Hematopoietic multipotent progenitor cell (in vitro differentiated cells): Measurements from ENCODE around the gene MCAT. TPM values are rescaled to one million over a fixed set of nuclear protein-coding genes. Genes with fewer than 3 reads are reported as not detected.
"Not testable (repeated sequence)": the region's sequence is repeated elsewhere in the genome, so short reads cannot be mapped to it uniquely, and the experiment has no call there.

Source experiments
- DNase-seq, 3 donors: peaks; one replicate each; pipeline ENCODE4 v3.0.0-alpha.2; 2011 to 2015; ENCODE audit warnings: low read depth in 2 of 3, low spot score in 2 of 3
- total RNA-seq: library from RNA; depleted of rRNA; stranded (reverse); fragments of >200 nt; gene quantifications from one replicate; pipeline ENCODE4 v1.2.3, GENCODE V29; 2012

MCAT gene
- total RNA-seq, 1 donor: 25.0 TPM

DNA sequence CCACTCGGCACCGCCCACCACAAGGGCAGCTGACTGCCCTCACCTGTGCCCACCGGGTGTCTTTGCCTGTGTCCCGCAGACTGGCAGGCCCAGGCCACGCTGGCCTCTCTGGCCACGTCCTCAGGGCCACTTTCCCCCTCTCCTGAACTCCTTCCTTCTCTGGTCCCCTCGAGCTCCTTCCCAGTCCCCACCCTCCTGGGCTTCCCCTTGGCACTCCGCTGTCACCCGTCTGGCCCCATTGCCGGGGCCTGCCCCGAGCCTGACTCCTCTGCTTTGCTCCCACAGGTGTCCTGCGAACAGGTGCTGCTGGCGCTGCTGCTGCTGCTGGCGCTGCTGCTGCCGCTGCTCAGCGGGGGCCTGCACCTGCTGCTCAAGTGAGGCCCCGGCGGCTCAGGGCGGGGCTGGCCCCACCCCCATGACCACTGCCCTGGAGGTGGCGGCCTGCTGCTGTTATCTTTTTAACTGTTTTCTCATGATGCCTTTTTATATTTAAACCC lies 14.2 kb downstream of the MCAT start:
- no peak for DNase-seq

DNA sequence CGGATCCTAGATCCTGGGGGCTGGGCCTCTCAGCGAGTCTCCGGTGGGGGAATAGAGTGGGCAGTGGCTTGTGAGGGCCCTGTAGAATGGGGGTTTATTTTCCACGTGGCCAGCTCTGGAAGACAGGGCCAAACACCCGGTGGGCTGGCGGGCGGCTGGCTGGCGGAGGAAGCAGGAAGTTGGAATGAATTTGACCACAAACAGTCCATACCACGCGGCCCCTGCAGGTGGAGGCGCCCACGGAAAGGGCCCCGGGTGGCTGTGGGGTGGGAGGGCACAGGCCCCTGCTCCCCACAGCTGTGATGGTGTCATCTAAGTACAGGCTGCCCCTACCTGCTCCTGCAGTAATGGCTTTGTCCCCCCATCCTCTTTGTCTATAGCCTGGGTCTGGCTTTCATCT lies 15.1 kb downstream of the MCAT start:
- peak in 1 of 3 donors; percentile 39 for DNase-seq

DNA sequence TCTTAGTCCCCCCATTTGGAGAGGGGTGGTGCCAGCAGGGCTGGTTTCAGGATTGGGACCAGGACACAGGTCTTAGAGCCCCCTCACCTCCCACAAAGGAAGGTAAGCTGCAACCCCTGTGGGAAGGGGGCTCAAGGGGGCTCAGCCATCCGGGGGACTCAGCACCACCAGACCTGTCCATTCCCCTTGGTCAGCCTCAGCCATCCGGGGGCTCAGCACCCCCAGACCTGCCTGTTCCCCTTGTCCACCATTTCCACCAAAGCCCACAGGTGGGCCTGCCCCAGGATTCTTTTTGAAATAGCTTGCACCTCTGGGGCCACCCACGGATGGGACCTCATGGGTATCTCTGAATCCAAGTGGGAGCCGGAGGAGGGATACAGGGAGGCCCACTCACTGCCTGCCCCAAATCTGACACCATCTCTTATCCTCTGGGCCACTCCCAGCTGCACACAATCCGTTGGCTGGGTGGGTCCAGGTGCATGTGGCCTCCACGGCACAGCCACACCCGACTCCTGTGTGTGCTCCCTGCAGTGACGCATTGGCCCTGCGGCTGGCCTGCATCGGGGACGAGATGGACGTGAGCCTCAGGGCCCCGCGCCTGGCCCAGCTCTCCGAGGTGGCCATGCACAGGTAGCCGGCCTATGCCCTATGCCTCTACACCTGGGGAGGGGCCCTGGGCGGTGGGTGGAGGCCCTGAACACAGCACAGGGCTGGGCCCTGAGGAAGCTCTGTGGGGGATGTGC lies 15.9 kb downstream of the MCAT start:
- DNase-seq: no peak

DNA sequence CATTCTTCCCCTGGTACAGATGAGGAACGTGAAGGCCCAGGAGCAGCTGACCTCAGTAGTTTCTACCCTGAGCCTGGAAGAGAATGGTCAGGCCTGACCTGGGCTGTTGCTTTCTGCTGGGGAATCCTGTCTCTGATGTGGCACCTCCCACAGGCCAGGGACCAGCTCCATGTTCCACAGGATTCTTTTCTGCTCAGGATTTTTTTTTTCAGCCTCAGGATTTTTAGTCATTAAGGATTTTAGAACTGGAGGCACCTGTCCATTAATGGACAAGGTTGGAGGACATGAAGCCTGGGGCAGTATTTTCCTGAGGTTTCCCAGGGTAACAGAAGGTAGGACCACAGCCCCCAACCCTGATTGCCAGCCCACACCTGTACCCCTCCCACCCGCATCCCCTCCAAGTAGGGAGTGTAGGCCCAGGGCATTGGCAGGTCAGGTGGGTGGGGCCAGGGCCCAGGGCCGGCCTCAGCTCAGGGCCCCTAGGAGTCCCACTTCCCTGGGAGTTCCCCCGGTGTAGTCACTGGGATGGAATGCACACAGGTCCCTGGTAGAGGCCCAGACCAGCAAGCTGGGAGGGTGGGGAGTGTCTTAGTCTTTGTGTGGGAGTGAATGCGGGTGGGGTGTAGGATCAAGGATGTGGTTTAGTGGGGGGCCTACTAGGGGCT lies 16.6 kb downstream of the MCAT start:
- DNase-seq: no peak

DNA sequence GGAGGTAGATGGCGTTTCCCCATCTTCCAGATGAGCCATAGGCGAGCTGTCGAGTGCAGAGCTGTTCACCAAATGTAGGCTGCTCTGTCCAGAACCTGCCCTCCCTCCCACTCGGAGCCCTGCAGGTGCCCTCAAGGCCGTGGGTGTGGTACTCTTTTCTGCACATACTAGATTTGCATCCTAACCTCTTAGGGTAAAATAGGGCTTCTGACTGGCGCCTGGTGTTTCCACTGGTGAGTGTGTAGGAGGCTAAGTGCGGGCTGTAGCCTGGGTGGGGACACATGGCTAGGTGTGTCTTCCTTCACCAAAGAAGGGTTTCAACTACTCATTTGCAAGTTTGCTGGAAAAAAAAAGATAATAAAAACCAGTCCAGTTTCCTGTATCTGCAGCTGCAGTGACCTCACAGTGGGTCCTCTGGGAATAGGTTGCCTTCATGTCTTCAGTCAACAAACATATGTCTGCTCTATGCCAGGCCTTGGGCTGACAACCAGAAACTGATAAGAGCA lies 24.2 kb downstream of the MCAT start:
- no peak for DNase-seq

DNA sequence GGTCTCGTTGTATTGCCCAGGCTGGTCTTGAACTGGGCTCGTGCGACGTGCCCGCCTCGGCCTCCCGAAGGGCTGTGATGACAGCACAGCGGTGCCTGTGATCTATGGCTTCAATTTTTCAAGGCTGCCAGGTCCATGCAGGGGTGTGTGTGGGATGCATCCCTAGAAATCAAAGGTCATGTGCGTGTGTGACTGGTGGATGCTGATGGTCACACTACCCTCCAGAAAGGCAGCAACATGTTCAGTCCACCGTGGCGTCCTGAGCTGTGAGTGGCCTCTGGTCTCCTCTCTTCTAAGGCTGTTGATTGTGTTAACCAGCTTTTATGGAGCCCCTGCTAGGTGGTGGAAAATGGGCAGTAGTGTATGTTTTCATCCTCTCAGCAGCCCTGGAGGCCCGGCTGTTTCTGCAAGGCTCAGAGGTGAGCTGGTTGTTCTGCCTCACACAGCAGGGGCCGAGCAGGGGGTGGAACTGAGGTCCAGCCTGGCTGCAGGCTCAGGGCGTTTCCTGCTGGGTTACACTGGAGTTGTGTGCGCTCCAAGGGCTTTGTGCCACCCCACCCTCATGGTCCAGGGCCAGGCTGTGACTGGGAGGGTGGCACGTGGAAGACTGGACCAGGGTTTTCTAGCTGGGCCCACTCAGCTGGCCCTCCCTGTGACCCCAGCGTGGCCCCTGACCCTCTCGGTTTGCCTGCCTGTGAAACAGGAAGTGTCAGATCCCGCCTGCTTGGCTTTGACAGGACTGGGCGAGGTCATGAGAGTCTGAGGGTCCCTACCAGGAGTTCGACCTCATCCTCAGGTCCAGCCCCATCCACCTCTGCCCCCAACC lies 25.0 kb downstream of the MCAT start:
- no peak for DNase-seq

DNA sequence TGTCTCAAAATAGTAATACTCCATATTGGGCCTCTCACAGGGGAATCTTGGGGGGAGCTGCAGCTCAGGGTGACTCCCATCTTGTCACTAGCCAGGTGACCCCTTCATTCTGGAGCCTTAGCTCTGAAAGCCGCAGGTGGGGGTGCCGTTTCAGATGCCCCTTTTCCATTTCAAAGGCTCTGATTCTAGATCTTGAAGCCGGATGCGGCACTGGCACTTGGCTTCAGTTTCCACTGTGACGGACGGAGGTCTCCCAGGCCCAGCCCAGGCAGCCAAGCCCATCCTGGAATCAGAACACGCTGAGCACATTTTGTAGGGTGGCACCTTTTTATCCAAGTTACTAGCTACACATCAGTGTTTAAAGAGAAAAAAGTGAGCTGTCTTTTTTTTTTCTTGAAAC lies 26.3 kb downstream of the MCAT start:
- DNase-seq: no peak

DNA sequence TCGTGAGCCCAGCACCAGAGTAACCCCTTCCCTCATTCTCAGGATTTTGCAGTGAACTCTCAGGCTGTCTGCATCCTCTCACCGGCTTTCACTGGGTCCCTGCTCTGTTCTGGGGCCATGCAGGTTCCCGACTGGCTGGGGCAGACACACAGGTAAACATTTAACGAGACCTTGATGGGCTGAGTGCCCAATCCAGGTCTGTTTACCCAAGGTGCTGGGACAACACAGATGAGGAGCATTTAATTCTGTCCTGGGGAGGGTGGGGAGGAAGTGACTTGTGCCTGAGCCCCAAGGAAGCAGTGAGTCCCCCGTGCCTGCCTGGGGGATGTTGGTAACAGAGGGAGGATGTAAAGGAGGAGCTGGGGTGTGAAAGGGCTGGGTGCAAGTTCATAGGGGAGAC lies 28.2 kb downstream of the MCAT start:
- no peak for DNase-seq

DNA sequence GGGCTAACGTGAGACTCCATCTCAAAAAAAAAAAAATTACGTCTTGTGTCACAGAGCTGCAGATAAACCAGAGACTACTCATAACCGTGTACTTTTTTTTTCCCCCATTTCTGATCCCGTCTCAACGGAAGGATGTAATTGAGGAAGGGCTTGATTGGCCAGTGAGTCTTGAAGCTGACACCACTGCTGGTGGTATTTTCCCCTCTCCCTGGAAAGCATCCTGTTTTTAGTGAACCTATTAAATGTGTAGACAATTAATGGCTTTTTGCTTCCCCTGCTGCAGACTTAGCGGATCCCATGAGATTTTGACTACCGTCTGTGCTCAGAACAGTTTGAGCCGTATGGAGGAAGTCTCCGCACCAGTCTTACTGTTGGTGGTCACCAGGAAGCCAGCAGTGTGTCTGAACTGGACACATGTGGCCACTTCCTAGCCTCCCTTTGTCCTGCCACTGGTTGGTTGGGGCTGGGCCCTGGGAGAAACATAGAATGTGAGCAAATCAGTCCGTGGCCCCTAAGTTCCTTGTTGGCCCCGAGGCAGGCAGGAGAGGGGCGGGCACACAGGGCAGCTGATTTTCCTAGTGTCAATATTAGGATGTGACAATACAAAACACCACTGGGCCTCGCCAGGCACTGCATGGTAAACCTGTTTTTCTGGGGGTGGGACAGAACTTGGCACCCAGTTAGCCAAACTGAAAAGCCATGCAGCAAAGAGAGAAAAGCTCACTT lies 29.5 kb downstream of the MCAT start:
- DNase-seq: no peak

DNA sequence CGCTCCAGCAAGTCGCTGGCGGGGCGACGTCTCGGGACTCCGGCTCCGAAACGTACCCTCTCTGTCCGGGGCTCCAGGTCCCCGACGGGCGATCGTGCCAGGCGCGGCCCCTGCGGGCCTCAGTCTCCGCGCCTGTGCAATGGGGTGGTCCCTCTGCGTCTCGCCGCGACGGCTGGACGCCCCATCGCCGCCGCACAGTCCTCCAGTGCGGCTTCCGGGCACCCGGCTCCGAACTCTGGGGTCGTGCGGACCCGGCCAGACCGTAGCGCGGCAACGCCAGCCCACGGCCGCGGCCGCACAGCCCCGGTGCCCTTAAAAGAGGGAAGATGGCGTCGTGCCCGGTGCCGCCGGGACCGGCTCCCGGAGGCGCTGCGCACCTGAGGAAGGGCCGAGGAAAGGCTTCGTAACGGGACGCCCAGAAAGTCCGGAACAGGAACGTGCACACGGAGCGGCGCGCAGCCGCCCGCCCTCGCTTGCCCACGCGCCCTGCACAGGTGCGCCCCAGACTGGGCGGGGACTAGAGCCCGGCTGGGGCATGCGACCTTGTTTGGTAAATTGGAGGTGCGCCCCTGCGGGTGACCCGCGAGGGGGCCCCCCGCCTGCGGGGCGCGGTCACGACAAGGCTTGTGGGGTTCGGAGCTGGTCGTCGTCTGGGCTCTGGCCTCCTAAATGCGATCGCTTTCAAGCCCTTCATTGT lies 32.1 kb downstream of the MCAT start:
- DNase-seq: peak; percentile 19 to 34 (median 25)

DNA sequence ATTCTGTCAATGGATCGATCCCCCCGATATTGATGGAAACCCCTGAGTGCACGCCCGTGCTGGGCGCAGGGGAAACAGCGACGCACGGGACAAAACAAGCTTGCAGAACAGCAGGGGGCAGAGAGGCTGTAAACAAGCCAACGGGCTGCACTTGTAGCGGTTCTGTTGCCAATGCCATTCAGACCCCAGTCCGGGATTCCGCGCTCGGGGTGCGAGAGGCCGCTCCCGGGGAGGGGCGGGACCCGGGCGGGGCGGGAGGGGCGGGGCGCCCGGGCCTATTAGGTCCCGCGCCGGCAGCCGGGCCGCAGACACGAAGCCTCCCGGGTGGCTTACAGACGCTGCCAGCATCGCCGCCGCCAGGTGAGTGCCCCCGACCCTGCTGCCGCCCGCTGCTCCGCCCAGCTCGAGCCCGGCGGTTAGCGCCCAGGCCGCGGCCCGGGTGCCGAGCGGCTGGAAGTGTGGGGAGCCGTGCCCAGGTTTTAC lies 32.7 kb downstream of the MCAT start, which contains the start of gene BIK:
TSS of gene BIK (plus strand) at position 307 of the 483 bp plus-strand sequence. CDS start 13,273 bp downstream, outside the sequence.
- DNase-seq: peak; percentile 10 to 56 (median 53)

DNA sequence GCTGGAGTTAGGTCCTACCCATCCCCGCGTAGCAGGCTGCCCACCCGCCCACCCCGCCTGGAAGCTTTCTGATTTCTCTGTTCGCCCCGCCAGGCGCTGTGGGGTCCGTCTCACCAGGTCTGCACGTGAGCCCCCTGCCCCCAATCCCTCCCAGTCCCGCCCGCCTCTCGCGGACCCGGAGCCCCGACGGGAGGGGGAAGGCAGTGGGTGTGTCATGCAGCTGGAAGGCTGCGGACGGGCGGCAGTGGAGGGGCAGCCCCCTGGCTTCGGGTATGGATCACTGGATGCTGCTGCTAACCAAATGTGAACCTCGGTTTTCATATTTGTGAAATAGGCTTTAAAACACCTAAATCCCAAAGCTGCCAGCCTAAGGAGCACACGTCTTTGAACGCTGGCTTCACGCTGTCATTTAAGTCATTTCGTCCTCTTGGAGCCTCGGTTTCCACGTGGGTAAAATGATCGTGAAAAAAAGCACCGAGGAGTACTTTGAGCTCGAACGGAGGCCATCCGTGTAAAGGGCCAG lies 33.2 kb downstream of the MCAT start:
- peak in 1 of 3 donors; percentile 3 for DNase-seq

DNA sequence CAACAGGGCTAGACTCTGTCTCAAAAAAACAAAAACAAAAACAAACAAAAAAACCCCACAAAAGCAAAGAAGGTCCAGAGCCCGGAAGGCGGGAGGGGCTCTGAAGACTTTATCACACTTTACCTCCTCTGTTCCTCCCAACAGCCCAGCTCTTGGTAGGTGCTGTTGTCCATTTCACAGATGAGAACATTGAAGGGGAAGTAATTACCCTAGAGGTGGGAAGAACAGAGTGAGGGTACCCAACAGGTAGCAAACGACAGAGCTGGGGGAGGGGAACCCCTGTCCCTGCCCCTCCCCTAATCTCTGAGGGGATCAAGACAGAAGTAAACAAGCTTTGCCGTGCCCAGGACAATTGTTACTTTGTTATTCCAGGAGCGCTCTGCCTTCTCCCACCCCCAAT lies 33.7 kb downstream of the MCAT start:
- DNase-seq: no peak

DNA sequence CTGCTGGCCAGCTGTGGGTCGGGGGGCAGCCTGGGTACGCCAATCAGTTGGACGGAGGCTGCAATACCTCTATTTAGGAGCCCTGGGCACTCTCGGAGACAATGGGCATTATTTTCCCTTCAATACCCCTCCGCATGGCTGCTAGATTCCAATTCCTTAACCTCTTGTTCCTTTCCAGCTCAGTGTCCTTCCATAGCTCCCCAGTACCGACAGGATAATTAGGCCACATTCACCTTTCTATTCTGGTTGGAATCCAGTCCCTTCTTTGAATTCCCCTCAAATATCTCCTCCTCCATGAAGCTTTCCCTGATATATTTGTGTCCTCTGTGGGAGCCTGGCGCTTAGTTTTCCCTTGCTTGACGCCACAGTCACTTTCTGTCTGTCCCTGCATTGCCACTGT lies 36.9 kb downstream of the MCAT start:
- no peak for DNase-seq

DNA sequence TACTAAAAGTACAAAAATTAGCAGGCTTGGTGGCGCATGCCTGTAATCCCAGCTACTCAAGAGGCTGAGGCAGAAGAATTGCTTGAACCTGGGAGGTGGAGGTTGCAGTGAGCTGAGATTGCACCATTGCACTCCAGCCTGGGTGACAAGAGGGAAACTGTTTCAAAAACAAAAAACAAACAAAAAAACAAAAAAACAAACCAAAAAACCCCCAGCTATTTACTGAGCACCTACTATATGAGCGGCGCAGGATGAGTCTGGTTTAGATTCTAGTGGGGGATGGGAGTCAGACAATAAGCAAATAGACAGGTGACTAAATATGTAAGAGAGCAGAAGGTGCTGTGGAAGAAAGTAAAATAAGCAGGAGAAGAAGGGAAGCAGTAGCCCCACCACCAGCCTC lies 38.2 kb downstream of the MCAT start:
- not testable (repeated sequence) for DNase-seq

DNA sequence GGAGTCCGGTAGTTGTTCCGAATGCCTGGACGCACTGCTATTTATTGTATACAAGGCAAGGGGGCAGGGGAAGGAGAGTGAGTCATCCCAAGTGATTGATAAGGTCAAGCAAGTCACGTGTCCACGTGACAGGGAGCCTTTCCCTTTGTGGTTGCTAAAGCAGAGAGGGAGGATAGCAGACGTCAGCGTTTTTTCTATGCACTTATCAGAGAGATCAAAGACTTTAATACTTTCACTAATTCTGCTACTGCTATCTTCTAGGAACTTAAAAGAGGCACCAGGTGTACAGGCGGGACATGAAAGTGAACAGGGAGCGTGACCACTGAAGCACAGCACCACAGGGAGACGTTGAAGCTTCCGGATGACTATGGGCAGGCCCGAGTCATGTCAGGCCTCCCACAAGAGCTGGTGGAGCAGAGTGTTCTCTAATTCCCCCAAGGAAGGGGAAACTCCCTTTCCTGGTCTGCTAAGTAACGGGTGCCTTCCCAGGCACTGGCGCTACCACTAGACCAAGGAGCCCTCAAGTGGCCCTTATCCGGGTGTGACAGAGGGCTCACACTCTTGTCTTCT lies 39.1 kb downstream of the MCAT start:
- DNase-seq: not testable (repeated sequence)

DNA sequence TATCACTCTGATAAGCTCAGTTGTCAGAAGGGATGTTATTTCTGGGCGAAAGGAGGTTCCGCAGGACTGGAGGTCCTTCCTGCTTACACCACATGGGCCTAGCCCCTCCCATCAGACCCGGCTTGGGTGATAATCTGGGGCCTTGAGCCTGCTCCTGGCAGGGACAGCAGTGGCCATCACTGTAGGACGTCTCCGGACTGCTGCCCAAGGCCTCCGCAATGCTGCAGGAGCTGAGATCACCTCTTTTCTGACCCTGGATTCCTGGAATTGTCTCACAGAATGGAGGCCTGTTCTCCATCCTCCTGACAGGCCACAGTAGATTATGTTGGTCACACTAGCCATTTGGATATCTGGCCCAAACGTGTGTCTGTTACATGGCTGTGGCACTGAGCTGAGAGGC lies 41.9 kb downstream of the MCAT start:
- DNase-seq: no peak

DNA sequence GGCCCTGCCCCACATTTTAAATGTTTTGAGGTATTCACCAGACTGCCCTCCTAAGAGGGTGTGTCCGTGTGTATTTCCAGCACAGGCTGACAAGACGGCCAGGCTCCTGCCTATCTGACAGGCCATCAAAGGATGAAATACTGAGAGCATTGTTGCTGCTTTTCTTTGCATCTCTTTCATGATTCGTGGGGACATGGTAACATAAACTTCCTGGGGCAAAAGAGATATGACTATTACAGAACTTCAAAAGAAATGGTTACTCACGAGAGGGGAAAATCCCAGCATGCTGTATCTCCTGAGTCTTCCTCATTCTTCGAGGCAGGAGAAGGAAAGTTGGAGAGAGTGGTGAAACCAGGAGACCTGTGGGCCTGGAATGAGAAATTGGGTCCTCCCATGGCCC lies 43.0 kb downstream of the MCAT start:
- no peak for DNase-seq

DNA sequence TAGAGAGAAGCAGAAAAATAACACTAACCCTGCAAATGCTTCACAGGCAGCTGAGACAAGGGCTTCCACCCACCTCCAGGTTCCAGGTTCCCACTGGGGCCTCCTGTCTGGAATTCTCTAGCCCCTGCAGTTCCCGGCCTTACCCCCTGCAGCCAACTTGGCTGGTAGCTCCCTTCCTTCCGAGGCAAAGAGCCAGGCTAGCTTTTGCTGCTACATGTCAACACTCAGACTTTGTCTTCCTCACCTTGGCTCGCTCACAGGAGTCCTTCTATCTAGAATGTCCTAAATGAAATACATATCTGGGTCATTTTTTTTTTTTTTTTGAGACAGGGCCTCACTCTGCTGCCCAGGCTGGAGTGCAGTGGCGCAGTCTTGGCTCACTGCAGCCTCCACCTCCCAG lies 44.1 kb downstream of the MCAT start:
- DNase-seq: no peak
